B cell (primary cell): ENCODE measurements around the gene FBXO42. TPM values are rescaled to one million over a fixed set of nuclear protein-coding genes. Genes with fewer than 3 reads are reported as not detected.
"Not testable (repeated sequence)": the region's sequence is repeated elsewhere in the genome, so short reads cannot be mapped to it uniquely, and the experiment has no call there.

Experiments
- ATAC-seq: fragments of 200-7000 bp; cut with Tn5 transposase; one replicate; pipeline ENCODE4 v1.10.0; 2021; ENCODE audit warnings: low read depth, mild to moderate bottlenecking, moderate number of reproducible peaks, moderate library complexity
- CTCF ChIA-PET: fragments of 350-600 bp; sonication (Branson Sonifier 250); formaldehyde crosslinking; loops from one replicate; lab custom pipeline; 2021; ENCODE audit warnings: antibody characterized with exemption, inconsistent platforms; lab: Charles Lee
- POLR2A ChIA-PET: fragments of 350-600 bp; sonication (Branson Sonifier 250); formaldehyde crosslinking; loops from one replicate; lab custom pipeline; 2021; ENCODE audit warnings: antibody characterized with exemption; lab: Charles Lee
- DNase-seq: peaks from one replicate; pipeline ENCODE4 v3.0.0; 2013
- H2AFZ ChIP-seq: 2 replicates; pipeline ENCODE4 v1.6.1; 2012; ENCODE audit warnings: mild to moderate bottlenecking, low read depth, low read length; ENCODE audit not compliant: insufficient read depth, poor library complexity, severe bottlenecking
- H3K27ac ChIP-seq, 2 donors: 1 replicate in 1 of 2; 2 replicates in 1 of 2; pipeline ENCODE4 v1.5.1; 2012 to 2013; ENCODE audit warnings: low read length in 2 of 2, mild to moderate bottlenecking in 2 of 2, moderate library complexity in 1 of 2
- H3K27me3 ChIP-seq, 4 experiments: fragments of 200-600 bp in 1 of 4; sonication (generic) in 1 of 4; replicated peaks in 1 of 4; 1 replicate in 2 of 4; 2 replicates in 2 of 4; pipeline versions ENCODE4 v1.6.1 to v1.7.0; 2013 to 2016; ENCODE audit warnings: low read length in 3 of 4, mild to moderate bottlenecking in 2 of 4, mixed read lengths in 1 of 4, moderate library complexity in 1 of 4; ENCODE audit not compliant: insufficient read depth in 4 of 4, control insufficient read depth in 3 of 4; ENCODE audit errors: control extremely low read depth in 1 of 4
- H3K36me3 ChIP-seq, 2 experiments: replicated peaks in 1 of 2; 1 replicate in 1 of 2; 2 replicates in 1 of 2; pipeline versions ENCODE4 v1.6.1 to v1.7.1; 2013; ENCODE audit warnings: low read length in 1 of 2; ENCODE audit not compliant: insufficient read depth in 2 of 2, control insufficient read depth in 1 of 2; ENCODE audit errors: control extremely low read depth in 1 of 2, extremely low read depth in 1 of 2
- H3K4me1 ChIP-seq, 2 donors: fragments of 200-600 bp in 1 of 2; sonication (generic) in 1 of 2; 1 replicate in 1 of 2; 2 replicates in 1 of 2; pipeline versions ENCODE4 v1.5.1 to v1.6.1; 2013 to 2017; ENCODE audit warnings: low read length in 2 of 2; ENCODE audit not compliant: control insufficient read depth in 2 of 2, insufficient read depth in 2 of 2
- H3K4me2 ChIP-seq: replicated peaks from 2 replicates; pipeline ENCODE3; 2012; ENCODE audit warnings: mild to moderate bottlenecking, low read depth, low read length; ENCODE audit not compliant: poor library complexity, severe bottlenecking
- H3K4me3 ChIP-seq, 5 experiments: fragments of 200-600 bp in 1 of 5; sonication (generic) in 1 of 5; 1 replicate in 3 of 5; 2 replicates in 2 of 5; pipeline versions ENCODE4 v1.5.1 to v1.7.0; 2011 to 2016; ENCODE audit warnings: low read length in 4 of 5, mild to moderate bottlenecking in 4 of 5, low read depth in 2 of 5, control low read depth in 1 of 5, moderate library complexity in 1 of 5; ENCODE audit not compliant: insufficient read depth in 1 of 5; ENCODE audit errors: control extremely low read depth in 1 of 5, extremely low read depth in 1 of 5
- H3K79me2 ChIP-seq: fragments of 200-600 bp; sonication (generic); one replicate; pipeline ENCODE4 v1.6.0; 2016; ENCODE audit warnings: low read length; ENCODE audit not compliant: control insufficient read depth, insufficient read depth
- H3K9ac ChIP-seq: fragments of 200-600 bp; sonication (generic); 2 replicates; pipeline ENCODE4 v1.6.1; 2017; ENCODE audit warnings: mild to moderate bottlenecking, low read length, moderate library complexity
- H3K9me3 ChIP-seq, 3 donors: one replicate each; pipeline versions ENCODE4 v1.6.1 to v1.7.1; 2013; ENCODE audit warnings: low read length in 2 of 3; ENCODE audit not compliant: control insufficient read depth in 2 of 3, insufficient read depth in 1 of 3; ENCODE audit errors: control extremely low read depth in 1 of 3
- H4K20me1 ChIP-seq: 2 replicates; pipeline ENCODE4 v1.6.0; 2012; ENCODE audit warnings: mild to moderate bottlenecking, low read length; ENCODE audit not compliant: insufficient read depth, control insufficient read depth, poor library complexity, severe bottlenecking
- H3K27ac Mint-ChIP-seq: one replicate; pipeline ENCODE4 v1.8.0; 2021; ENCODE audit warnings: mixed read lengths
- H3K27me3 Mint-ChIP-seq: one replicate; pipeline ENCODE4 v1.8.0; 2021; ENCODE audit warnings: mixed read lengths
- H3K4me1 Mint-ChIP-seq: one replicate; pipeline ENCODE4 v1.8.0; 2021; ENCODE audit warnings: mixed read lengths
- H3K4me3 Mint-ChIP-seq: one replicate; pipeline ENCODE4 v1.8.0; 2021; ENCODE audit warnings: mixed read lengths
- H3K9me3 Mint-ChIP-seq: one replicate; pipeline ENCODE4 v1.8.0; 2022; ENCODE audit warnings: mixed read lengths; ENCODE audit not compliant: insufficient read depth
- CTCF ChIP-seq: fragments of 200-600 bp; IDR thresholded peaks from one replicate; pipeline ENCODE4 v1.8.0; 2022; ENCODE audit warnings: antibody characterized with exemption, mild to moderate bottlenecking
- EZH2 ChIP-seq: IDR thresholded peaks from 2 replicates; pipeline ENCODE4 v1.6.1; 2012; ENCODE audit warnings: borderline replicate concordance, low read depth, mild to moderate bottlenecking, moderate library complexity, low read length; ENCODE audit not compliant: insufficient read depth, poor library complexity, severe bottlenecking
- WGBS: methylation state at CpG from one replicate; pipeline ENCODE4 v1.1.5; 2013; ENCODE audit warnings: missing lambda C conversion rate; ENCODE audit not compliant: insufficient coverage; 5-methylcytosine and 5-hydroxymethylcytosine counted together
- intact Hi-C: fragments of 100-400 bp; cut with micrococcal nuclease; formaldehyde crosslinking; loops from one replicate; pipeline ENCODE4 v1.10.0; 2022
- polyA plus RNA-seq: library from polyadenylated mRNA; depleted of rRNA; stranded (reverse); fragments of >200 nt; gene quantifications from 2 replicates; pipeline ENCODE4 v1.2.3, GENCODE V29; 2012
- total RNA-seq, 2 donors: library from RNA; stranded (reverse); fragments of 120-200 nt in 1 of 2; gene quantifications; 1 replicate in 1 of 2; 2 replicates in 1 of 2; pipeline versions ENCODE4 v1.2.3 to v1.2.4, GENCODE V29; 2013 to 2022

The FBXO42 gene
- total and polyA plus RNA-seq, 2 donors (not counting 1 experiment from before 2014, with no cell fraction given), result 17.2 to 33.1 TPM

GRCh38 chr1:16215882-16216753 lies 136.2 kb downstream of the FBXO42 start:
- Mint-ChIP-seq H3K9me3 (no peaks in the 10 kb centered on the region), H3K4me1 (peaks cover 19% of the 10 kb centered on the region), H3K27me3 (peaks cover 2% of the 10 kb centered on the region), H3K27ac (peak overlapping the region; percentile 26), H3K4me3 (peak overlapping the region; percentile 90)
- no peaks in the 10 kb centered on the region for H3K36me3 ChIP-seq
- TF ChIP-seq CTCF (no peak), EZH2 (no peak)
- H2AFZ ChIP-seq, result peak overlapping the region; percentile 74
- peaks cover 0 to 3% (median 0%) of the 10 kb centered on the region in 4 experiments for H3K27me3 ChIP-seq
- intact Hi-C loops, result loop anchor here (5.0 kb wide), 1 partner anchor 136 kb away; the partner anchor contains the start of gene FBXO42
- H3K4me3 ChIP-seq, result peak overlapping the region; percentile 47 to 70 (median 63)
- H3K9ac ChIP-seq, result peak overlapping the region; percentile 67
- ATAC-seq, result no peak
- no peak overlapping the region for H3K27ac ChIP-seq
- H4K20me1 ChIP-seq, result no peaks in the 10 kb centered on the region
- DNase-seq, result peak; percentile 72
- H3K4me1 ChIP-seq, result peaks cover 14 to 21% of the 10 kb centered on the region in 2 donors
- H3K4me2 ChIP-seq, result peak overlapping the region; percentile 83
- H3K9me3 ChIP-seq, result peaks cover 0 to 8% (median 0%) of the 10 kb centered on the region in 3 donors
- 20% methylated on average over 30 of the region's 33 CpGs for WGBS
- ChIA-PET CTCF (interaction anchor here (0.7 to 1.4 kb wide), 5 partner anchors 10 to 183 kb away, joined by 3 to 5 read pairs (median 3); no protein-coding TSS in a partner anchor), POLR2A (interaction anchor here (0.7 to 0.8 kb wide), 2 partner anchors 9 to 26 kb away, joined by 3 read pairs; no protein-coding TSS in a partner anchor)
- no peaks in the 10 kb centered on the region for H3K79me2 ChIP-seq

- H3K36me3 ChIP-seq, DNase-seq, H3K9ac ChIP-seq, H3K27me3 Mint-ChIP-seq, H2AFZ ChIP-seq, H3K27me3 ChIP-seq, POLR2A ChIA-PET, ATAC-seq, H3K4me3 Mint-ChIP-seq, H3K79me2 ChIP-seq, H3K9me3 Mint-ChIP-seq, CTCF ChIA-PET, H3K4me2 ChIP-seq, H3K27ac ChIP-seq, H4K20me1 ChIP-seq, H3K4me3 ChIP-seq, H3K9me3 ChIP-seq, H3K27ac Mint-ChIP-seq: not testable (repeated sequence)
- no CpG with 5 or more reads among the region's 14 CpGs for WGBS
- intact Hi-C loops, result loop anchor here (5.0 kb wide), 1 partner anchor 137 kb away; the partner anchor contains the start of gene FBXO42
- H3K4me1 ChIP-seq, result peaks cover 14 to 21% of the 10 kb centered on the region in 2 donors
- peaks cover 19% of the 10 kb centered on the region for H3K4me1 Mint-ChIP-seq
Observed at GRCh38 chr1:16215240-16215639, 137.0 kb downstream of the FBXO42 start.

- 90% methylated on average over 2 of the region's 3 CpGs for WGBS
- H3K9me3 ChIP-seq, POLR2A ChIA-PET, H3K9ac ChIP-seq, H3K27ac Mint-ChIP-seq, H4K20me1 ChIP-seq, H3K4me3 Mint-ChIP-seq, H3K4me2 ChIP-seq, DNase-seq, H3K79me2 ChIP-seq, intact Hi-C loops, H3K36me3 ChIP-seq, H3K27ac ChIP-seq, H3K9me3 Mint-ChIP-seq, H3K27me3 ChIP-seq, H3K27me3 Mint-ChIP-seq, H2AFZ ChIP-seq, ATAC-seq, H3K4me3 ChIP-seq: not testable (repeated sequence)
- H3K4me1 Mint-ChIP-seq, result peaks cover 17% of the 10 kb centered on the region
- H3K4me1 ChIP-seq, result peaks cover 14 to 21% of the 10 kb centered on the region in 2 donors
- CTCF ChIA-PET, result interaction anchor here (1.0 kb wide), 1 partner anchor 24 kb away, joined by 4 read pairs; no protein-coding TSS in a partner anchor
Observed at GRCh38 chr1:16213544-16213943, 138.7 kb downstream of the FBXO42 start.
